HUES6 (cell line): ENCODE results near the gene FEZ2.

Source experiments
- H3K27ac ChIP-seq: 2 replicates; pipeline ENCODE4 v1.7.0; 2013; ENCODE audit warnings: low read depth, mild to moderate bottlenecking, low read length, inconsistent platforms
- H3K27me3 ChIP-seq: 2 replicates; pipeline ENCODE4 v1.6.1; 2013; ENCODE audit warnings: low read length; ENCODE audit not compliant: control insufficient read depth, insufficient read depth
- H3K36me3 ChIP-seq: 2 replicates; pipeline ENCODE4 v1.6.1; 2013; ENCODE audit warnings: low read length; ENCODE audit not compliant: control insufficient read depth, insufficient read depth
- H3K4me1 ChIP-seq: 2 replicates; pipeline ENCODE4 v1.6.1; 2013; ENCODE audit warnings: low read length; ENCODE audit not compliant: control insufficient read depth, insufficient read depth
- H3K4me3 ChIP-seq: 2 replicates; pipeline ENCODE4 v1.5.1; 2013; ENCODE audit warnings: low read depth, low read length
- H3K9ac ChIP-seq: one replicate; pipeline ENCODE4 v1.6.1; 2013; ENCODE audit warnings: mild to moderate bottlenecking, low read length
- H3K9me3 ChIP-seq: 2 replicates; pipeline ENCODE4 v1.6.1; 2013; ENCODE audit warnings: low read depth, low read length; ENCODE audit not compliant: control insufficient read depth, insufficient read depth

FEZ2 gene

DNA sequence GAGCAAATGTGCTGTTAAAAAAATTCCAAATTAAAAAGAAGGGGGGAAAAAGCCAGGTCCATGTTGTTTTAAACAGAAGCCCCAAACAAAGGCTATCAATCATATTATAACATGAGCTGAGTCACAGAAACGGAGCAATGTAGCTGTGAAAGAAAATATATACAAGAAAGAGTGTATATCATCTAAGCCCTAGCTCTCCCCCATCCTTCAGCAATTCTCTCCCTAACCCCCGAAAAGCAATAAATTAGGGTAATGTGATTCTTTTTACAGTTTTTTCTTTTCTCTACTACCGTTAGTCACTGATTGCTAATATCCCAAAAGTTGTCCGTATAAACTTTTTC is 25.3 kb downstream of the FEZ2 start:
- no peaks in the 10 kb centered on the region for H3K27me3 ChIP-seq
- H3K27ac ChIP-seq: no peak overlapping the region

GRCh38 chr2:36572054-36572718 is 25.8 kb downstream of the FEZ2 start:
- H3K4me3 ChIP-seq: no peak overlapping the region
- no peaks in the 10 kb centered on the region for H3K9me3 ChIP-seq
- H3K4me1 ChIP-seq: peaks cover 14% of the 10 kb centered on the region
- H3K27me3 ChIP-seq: no peaks in the 10 kb centered on the region
- H3K27ac ChIP-seq: no peak overlapping the region
- peaks cover 30% of the 10 kb centered on the region for H3K36me3 ChIP-seq
- H3K9ac ChIP-seq: no peak overlapping the region

More for the DNA sequence above, 25.3 kb downstream of the FEZ2 start:
- peaks cover 34% of the 10 kb centered on the region for H3K36me3 ChIP-seq
- H3K4me3 ChIP-seq: no peak overlapping the region
- peaks cover 14% of the 10 kb centered on the region for H3K4me1 ChIP-seq
- no peak overlapping the region for H3K9ac ChIP-seq
- H3K9me3 ChIP-seq: no peaks in the 10 kb centered on the region

- H3K27me3 ChIP-seq: no peaks in the 10 kb centered on the region
- peaks cover 28% of the 10 kb centered on the region for H3K36me3 ChIP-seq
- H3K27ac ChIP-seq: no peak overlapping the region
- H3K4me1 ChIP-seq: peaks cover 14% of the 10 kb centered on the region
- H3K9ac ChIP-seq: no peak overlapping the region
- no peak overlapping the region for H3K4me3 ChIP-seq
- H3K9me3 ChIP-seq: no peaks in the 10 kb centered on the region
Observed at GRCh38 chr2:36570416-36570815, 27.6 kb downstream of the FEZ2 start.

GRCh38 chr2:36569267-36569856 is 28.6 kb downstream of the FEZ2 start:
- Histone ChIP-seq H3K27me3 (no peaks in the 10 kb centered on the region), H3K9me3 (no peaks in the 10 kb centered on the region), H3K4me1 (peaks cover 24% of the 10 kb centered on the region), H3K27ac (peak overlapping the region; percentile 60), H3K9ac (no peak overlapping the region), H3K4me3 (no peak overlapping the region), H3K36me3 (peaks cover 28% of the 10 kb centered on the region)

DNA sequence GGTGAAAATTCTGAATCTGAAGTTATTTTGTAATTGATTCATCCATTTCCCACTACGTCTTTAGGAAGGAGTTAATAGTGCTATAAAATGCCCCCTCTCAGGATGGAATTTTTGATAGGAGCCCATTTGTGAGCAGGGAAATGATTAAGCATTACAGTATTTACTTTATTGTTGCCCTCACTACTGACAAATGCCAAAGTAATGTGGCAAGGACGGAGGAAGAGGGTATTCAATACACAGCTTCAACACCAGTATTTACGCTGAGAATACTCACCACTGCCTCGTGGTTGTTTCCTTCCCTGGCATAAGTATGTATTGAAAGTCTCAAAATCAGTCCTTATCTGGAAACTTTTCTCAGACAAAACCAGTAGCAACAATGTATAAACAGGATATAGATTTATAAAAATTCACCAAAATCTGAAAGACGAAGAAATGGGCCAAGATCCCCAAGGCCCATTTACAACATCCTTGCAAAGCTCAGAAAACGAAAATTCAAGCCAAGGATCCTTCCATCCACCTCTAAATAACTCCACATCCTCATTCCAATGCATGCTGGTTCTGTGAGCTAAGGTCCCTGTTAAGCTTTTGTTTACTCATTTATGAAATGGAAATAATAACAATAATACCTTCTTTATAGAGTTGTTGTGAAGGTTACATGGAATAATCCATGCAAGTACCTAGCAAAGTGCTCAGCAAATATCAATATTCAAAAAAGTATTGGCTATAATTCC is 29.3 kb downstream of the FEZ2 start:
- Histone ChIP-seq H3K27ac (no peak overlapping the region), H3K27me3 (no peaks in the 10 kb centered on the region), H3K9me3 (no peaks in the 10 kb centered on the region), H3K4me1 (peaks cover 28% of the 10 kb centered on the region), H3K9ac (no peak overlapping the region), H3K4me3 (no peak overlapping the region), H3K36me3 (peaks cover 27% of the 10 kb centered on the region)

DNA sequence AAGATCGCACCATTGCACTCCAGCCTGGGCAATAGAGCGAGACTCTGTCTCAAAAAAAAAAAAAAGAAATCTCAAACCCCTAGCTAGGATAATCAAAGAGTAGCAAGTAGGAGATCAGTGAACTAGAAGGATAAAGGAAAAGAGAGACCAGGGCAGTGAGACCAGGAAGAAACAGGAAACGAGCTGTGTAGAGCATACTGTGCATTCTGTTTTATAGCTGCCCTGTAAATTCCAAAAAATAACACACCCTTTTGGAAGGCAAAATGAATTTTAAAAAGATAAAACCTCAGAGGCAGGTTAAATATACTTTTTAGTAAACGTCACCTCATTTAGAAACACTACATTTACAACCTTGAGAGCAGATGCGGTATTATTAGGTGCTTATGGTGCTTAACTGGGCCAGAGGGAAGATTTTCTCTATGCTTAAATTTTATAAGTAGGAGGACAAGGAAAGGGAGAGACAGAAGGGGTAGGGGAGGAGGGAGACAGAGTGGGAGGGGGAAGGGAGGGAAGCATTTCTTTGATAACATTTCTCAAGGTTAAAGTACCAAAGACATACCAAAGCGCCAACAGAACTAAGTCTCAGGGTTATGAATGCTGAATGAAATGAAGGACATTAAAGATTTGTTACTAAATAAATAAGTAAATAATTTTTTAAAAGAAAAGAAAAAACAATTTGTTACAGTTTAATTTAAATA is 30.1 kb downstream of the FEZ2 start:
- Histone ChIP-seq H3K27ac (no peak overlapping the region), H3K4me1 (peaks cover 36% of the 10 kb centered on the region), H3K4me3 (no peak overlapping the region), H3K36me3 (peaks cover 21% of the 10 kb centered on the region), H3K27me3 (no peaks in the 10 kb centered on the region), H3K9ac (no peak overlapping the region), H3K9me3 (no peaks in the 10 kb centered on the region)

- Histone ChIP-seq H3K4me1 (peaks cover 42% of the 10 kb centered on the region), H3K9ac (no peak overlapping the region), H3K9me3 (no peaks in the 10 kb centered on the region), H3K27me3 (no peaks in the 10 kb centered on the region), H3K27ac (no peak overlapping the region), H3K4me3 (no peak overlapping the region), H3K36me3 (peaks cover 21% of the 10 kb centered on the region)
Observed at GRCh38 chr2:36566887-36567286, 31.1 kb downstream of the FEZ2 start.

DNA sequence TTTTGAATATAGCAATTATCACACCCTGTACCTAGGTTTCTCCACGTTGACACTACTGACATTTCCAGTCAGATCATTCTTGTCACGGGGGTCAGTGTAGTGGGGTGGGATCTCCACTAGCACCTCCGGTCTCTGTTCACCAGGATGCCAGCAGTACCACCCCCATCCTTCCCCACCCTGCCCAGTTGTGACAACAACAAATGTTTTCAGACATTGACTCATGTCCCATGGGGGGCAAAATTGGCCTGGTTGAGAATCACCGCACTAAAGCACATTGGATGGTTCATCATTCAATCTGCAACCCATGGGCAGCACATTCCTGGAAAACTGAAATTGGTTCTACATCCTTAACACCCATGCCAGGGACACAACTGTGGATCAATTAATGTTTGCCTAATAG is 32.3 kb downstream of the FEZ2 start:
- H3K9ac ChIP-seq: no peak overlapping the region

DNA sequence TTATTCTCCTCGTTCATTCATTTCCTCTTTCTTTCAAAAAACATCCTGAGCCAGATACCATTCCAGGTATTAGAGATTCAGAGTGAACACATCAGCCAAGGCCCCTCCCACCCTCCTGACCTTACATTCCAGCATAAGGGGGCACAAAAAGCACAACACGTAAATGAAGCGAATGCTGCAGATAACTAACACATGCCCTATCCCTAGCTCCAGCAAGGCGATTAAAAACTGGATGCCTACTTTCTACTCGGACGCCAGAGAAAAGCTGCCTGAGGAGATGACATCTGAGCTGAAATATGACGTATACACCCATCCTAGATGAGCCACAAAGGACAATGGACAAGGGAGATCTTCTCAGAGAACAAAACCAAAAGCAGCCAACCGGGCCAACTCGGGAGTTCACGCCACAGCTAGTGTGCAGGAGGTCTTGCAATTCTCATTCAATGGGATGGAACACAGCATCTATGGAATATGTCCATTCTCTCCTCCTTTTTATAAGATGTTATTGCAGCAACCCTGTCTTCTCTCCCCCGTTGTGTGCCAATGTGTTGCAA is 33.5 kb downstream of the FEZ2 start:
- no peaks in the 10 kb centered on the region for H3K9me3 ChIP-seq
- peaks cover 11% of the 10 kb centered on the region; the same call in 1 of the 2 replicates for H3K36me3 ChIP-seq
- no peaks in the 10 kb centered on the region for H3K27me3 ChIP-seq
- no peak overlapping the region for H3K9ac ChIP-seq
- no peak overlapping the region for H3K27ac ChIP-seq
- peaks cover 61% of the 10 kb centered on the region for H3K4me1 ChIP-seq
- no peak overlapping the region for H3K4me3 ChIP-seq

More for the DNA sequence above, 32.3 kb downstream of the FEZ2 start:
- Histone ChIP-seq H3K36me3 (peaks cover 14% of the 10 kb centered on the region), H3K27me3 (no peaks in the 10 kb centered on the region), H3K4me3 (no peak overlapping the region), H3K27ac (no peak overlapping the region), H3K9me3 (no peaks in the 10 kb centered on the region), H3K4me1 (peaks cover 54% of the 10 kb centered on the region)

- Histone ChIP-seq H3K27ac (no peak overlapping the region), H3K9me3 (no peaks in the 10 kb centered on the region), H3K27me3 (no peaks in the 10 kb centered on the region), H3K4me1 (peaks cover 55% of the 10 kb centered on the region), H3K36me3 (peaks cover 11% of the 10 kb centered on the region; the same call in 1 of the 2 replicates), H3K9ac (no peak overlapping the region), H3K4me3 (no peak overlapping the region)
Observed at GRCh38 chr2:36562973-36563532, 34.9 kb downstream of the FEZ2 start.
